IPS-18c (cell line): ENCODE measurements around the gene YTHDF1.

ENCODE experiments used
- H3K4me3 ChIP-seq: 2 replicates; pipeline ENCODE4 v1.7.0; 2013; ENCODE audit warnings: low read depth, mild to moderate bottlenecking, low read length, moderate library complexity; ENCODE audit not compliant: insufficient read depth
- H3K9me3 ChIP-seq: one replicate; pipeline ENCODE4 v1.6.1; 2013; ENCODE audit warnings: mild to moderate bottlenecking, low read length, moderate library complexity; ENCODE audit not compliant: control insufficient read depth, insufficient read depth

YTHDF1 gene

GRCh38 chr20:63183422-63184146, 32.3 kb downstream of the YTHDF1 start:
- H3K4me3 ChIP-seq = no peak overlapping the region
- no peaks in the 10 kb centered on the region for H3K9me3 ChIP-seq

- Histone ChIP-seq H3K9me3 (no peaks in the 10 kb centered on the region), H3K4me3 (no peak overlapping the region)
Observed at GRCh38 chr20:63182946-63183415, 33.0 kb downstream of the YTHDF1 start.

- H3K9me3 ChIP-seq = no peaks in the 10 kb centered on the region
- no peak overlapping the region for H3K4me3 ChIP-seq
Observed at GRCh38 chr20:63182425-63182824, 33.5 kb downstream of the YTHDF1 start.

DNA sequence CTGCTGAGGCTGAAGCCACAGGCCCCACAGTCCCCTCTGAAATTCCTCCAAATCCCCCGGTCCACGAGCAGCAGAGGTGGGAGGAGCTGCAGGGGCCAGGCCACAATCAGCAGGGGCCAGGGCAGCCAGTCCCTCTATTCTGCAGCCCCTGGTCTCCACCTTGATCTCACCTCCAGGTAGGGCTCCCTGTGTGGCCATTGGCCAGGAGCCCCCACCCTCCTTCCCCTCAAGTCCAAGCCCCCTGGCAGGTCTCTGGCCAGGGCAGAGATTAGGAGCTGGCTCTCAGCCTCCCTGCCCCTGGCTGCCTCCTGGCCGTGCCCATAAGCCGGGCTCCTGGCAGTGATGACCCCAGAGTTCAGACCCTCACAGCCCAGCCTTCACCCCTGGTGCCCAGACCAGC, 34.7 kb downstream of the YTHDF1 start:
- Histone ChIP-seq H3K9me3 (peaks cover 5% of the 10 kb centered on the region), H3K4me3 (no peak overlapping the region)

- no peak overlapping the region for H3K4me3 ChIP-seq
- peaks cover 5% of the 10 kb centered on the region for H3K9me3 ChIP-seq
Observed at GRCh38 chr20:63180569-63181185, 35.3 kb downstream of the YTHDF1 start.

GRCh38 chr20:63179687-63180568, 36.0 kb downstream of the YTHDF1 start:
- H3K4me3 ChIP-seq = no peak overlapping the region
- H3K9me3 ChIP-seq = peaks cover 5% of the 10 kb centered on the region

DNA sequence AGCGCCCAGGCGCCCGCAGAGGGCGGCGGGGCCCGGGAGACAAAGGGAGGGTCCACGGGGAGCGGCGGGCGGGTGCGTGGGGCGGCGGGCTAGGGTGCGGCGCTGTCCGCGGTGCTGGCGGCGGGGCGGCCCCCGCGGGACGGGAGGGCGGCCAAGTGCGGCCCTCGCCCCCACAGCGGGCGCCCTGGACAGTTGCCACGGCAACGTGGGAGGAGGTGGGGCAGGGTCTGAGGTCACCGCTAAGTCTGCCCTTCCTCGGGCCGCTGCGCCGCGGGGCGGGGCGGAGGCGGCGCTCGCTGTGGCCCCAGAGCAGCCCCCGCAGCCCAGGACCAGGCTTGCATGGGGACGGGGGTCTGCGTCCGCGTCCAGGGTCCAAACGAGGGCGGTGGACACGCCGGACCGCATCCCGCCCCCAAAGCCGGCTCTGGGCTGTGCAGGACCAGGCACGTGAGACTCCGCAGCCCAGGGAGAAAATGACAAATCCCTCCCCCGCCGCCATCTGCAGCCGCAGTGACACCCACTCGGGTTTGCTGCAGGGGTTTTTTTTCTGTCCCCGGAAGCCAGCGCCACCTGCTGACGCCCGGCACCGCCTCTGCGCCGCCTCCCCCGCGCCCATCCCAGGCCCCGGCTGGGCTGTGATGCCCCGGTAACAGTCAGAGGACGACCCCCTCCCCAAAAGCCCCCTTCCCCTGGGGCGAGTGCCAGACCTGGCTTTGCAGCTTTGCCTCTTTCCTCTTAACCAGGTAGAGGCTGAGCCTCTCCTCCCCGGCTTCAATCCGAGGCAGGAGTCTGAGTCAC, 36.8 kb downstream of the YTHDF1 start:
- Histone ChIP-seq H3K4me3 (peak overlapping the region; percentile 49; the same call in 1 of the 2 replicates), H3K9me3 (peaks cover 5% of the 10 kb centered on the region)

- Histone ChIP-seq H3K4me3 (peak overlapping the region; percentile 62), H3K9me3 (peaks cover 5% of the 10 kb centered on the region)
Observed at GRCh38 chr20:63178446-63178820, 37.5 kb downstream of the YTHDF1 start.

GRCh38 chr20:63177785-63178445, 38.0 kb downstream of the YTHDF1 start:
- peaks cover 5% of the 10 kb centered on the region for H3K9me3 ChIP-seq
- H3K4me3 ChIP-seq = peak overlapping the region; percentile 62

DNA sequence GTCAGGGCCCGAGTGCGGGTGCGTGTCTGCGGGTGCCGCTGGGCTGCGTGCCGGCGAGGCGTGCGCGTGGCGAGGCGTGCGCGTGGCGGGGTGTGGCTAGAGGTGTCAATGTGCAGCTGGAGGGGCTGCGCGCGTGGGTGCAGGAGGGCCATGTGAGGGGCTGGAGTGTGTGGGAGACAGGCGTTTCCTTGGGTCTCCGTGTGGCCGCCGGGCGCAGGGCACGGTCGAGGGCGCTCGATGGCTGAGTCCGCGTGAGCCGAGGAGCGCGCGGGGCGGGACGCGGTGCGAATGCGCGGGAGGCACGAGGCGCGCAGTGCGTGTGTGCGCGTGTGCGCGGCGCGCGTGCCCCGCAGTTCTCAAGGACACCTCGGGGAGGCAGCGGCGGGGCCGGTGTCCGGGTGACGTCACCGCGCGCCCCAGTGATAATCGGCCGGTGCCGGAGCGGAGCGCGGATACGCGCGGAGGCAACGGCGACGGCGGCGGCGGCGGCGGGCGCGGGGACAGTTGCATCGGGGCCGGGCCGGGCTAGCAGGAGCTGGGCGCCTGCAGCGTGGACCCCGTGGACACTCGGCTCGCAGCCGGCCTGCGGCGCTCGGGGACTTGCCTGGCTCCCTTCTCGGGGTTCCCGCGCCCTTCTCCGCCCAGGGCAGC, 38.7 kb downstream of the YTHDF1 start:
- peak overlapping the region; percentile 62 for H3K4me3 ChIP-seq
- peaks cover 5% of the 10 kb centered on the region for H3K9me3 ChIP-seq

DNA sequence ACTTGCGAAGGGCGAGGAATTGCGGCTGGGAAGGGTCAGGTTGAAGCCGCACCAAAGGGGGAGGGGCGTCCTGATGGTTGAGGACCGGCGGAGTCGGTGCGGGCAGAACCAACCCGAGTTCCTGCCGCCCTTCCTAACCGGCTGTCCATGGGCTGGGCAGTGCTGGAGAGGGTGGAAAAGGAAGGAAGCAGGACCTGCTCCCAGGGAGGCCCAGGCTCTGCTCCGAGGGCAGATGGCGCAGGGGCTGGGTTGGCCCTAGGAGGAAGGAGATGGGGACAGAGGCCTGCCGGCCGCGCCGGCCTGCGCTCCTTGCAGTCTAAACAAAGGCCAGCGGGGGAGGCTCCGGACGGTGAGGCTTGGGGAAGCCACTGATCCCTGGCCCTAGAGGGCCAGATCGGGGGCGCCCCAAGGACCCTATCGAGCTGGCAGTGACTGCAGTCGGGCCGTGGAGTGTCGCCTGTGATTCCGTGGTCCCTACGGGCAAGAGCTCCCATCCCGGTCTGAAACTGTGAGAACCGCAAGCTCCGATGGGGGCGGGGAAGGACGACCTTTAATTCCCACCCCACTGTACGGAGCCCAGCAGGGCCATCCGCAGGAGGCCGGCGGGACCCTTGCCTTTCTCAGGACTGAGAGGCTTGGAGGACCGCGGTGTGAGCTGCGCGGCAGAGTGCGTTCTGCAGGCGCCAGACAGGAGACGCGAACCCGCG, 39.4 kb downstream of the YTHDF1 start:
- H3K4me3 ChIP-seq = peak overlapping the region; percentile 62; the same call in 1 of the 2 replicates
- peaks cover 5% of the 10 kb centered on the region for H3K9me3 ChIP-seq

GRCh38 chr20:63176034-63176426, 39.9 kb downstream of the YTHDF1 start:
- Histone ChIP-seq H3K9me3 (peaks cover 5% of the 10 kb centered on the region), H3K4me3 (peak overlapping the region; percentile 62; the same call in 1 of the 2 replicates)

DNA sequence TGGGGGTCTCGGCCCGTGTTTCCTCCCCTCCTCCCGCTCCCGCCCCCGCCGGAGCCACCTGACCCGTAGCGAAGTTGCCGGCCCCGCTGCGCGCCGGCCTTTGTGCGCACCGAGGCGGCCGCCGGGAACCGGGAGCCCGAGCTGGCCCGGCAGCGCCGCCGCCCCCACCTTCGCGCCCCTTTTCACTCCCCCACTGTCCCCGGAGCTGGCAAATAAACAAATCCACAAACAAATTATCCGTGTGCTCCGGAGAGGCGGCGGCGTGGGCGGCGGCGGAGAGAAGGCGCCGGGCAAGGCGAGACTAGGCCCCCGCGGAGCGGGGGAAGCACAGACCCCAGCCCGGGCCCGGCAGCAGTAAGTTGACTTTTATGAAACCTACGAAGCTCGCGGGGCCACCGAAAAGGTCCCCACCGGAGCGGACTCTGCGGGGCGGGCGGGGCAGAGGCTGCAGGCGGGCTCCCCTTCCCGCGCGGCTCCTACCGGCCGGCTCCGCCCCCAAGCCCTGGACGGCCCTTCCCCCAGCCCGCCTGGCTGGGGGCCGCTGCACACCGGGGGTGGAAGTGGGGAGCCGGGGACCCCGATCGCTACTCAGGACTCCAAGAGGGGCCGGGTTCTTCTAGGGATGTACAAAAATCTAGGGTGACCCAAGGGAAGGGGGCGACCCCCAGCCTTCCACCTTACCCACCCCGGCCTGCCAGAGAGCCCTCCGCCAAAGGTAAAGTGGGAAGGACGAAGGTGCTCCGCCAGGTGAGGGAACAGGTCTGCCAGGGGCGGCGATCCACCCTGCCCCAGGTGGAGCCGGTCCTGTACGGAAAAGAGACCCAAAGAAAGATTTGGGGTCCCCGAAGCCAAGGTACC, 40.7 kb downstream of the YTHDF1 start:
- Histone ChIP-seq H3K4me3 (peak overlapping the region; percentile 52), H3K9me3 (peaks cover 5% of the 10 kb centered on the region)

DNA sequence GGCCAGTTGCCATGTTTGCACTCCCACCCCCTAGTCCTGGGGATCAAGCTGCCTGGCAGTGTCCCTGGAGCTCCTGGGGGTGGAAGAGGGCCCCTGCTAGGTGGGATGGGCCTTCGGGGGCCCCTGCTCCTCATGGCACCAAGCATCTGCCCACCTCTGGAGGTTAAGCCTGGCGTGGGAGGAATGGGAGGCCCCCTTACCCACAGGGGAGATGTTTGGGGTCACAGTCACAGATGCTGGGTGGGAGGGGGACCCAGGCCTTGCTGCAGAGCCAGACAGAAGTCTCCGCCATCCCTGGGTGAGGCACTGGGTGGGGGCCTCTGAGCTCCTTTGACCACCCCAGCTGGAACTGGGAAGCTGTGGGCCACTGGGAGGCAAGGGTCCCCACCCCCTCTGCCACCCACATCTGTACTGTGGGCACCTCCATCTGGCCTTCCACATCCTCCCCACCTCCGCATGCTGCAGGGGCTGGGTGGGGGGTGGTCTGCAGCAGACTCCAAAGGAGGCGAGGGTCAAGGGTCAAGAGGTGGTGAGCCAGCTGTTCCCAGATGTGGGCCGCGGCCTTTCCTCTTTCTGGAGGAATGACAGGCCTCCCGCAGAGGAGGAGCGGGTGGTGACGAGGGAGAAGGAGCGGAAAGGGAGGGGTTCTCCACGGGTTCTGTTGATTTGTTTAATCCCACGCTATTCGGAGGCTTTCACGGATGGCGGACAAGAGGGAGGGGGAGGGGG, 41.5 kb downstream of the YTHDF1 start:
- peaks cover 5% of the 10 kb centered on the region for H3K9me3 ChIP-seq
- H3K4me3 ChIP-seq = peak overlapping the region; percentile 52; the same call in 1 of the 2 replicates
